ENCODE measurements around the gene CLEC3B. TPM values are rescaled to one million over a fixed set of nuclear protein-coding genes. Genes with fewer than 3 reads are reported as not detected.

CLEC3B gene
- total RNA-seq, 1 donor from 2014 or later = not detected

DNA sequence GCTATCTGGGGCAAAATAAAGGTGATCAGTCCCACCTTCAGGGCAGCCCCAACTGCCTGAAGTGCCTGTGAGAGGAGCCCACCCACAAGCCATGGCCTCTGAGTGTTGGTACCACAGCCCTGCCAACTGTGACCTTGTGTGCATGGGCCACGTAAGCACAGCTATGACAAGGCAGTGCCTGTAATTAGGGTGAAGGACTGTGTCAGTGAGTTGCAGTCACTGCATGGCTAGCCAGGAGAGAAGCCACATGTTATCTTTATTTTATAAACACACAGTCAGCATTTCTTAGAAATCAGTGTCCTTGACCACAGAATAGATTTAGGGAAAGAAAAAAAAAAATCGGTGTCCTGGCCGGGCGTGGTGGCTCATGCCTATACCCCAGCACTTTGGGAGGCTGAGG, 25.3 kb upstream of the CLEC3B start:
- no peaks in the 10 kb centered on the region for H3K36me3 ChIP-seq (ENCODE audit: control insufficient read depth, insufficient read depth, low read length)

DNA sequence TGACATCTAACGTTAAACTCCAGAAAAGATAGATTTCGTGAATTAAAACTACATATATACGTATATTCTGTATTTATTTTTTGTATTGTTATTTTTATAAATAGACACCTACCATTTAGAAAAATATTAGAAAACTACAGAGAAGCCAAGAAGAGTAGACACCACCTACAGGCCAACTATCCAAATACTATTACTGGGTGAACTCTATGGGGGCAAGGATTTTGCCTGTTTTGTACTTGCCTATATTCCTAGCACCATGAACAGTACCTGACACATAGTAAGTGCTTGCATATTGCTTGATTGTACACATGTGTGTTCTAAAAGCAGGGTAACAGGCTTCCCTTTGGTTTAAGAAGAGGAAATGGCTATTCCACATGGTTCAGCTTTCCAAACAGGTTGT, 24.4 kb upstream of the CLEC3B start:
- DNase-seq (ENCODE audit: low read depth) = no peak
- Histone ChIP-seq H3K4me3 (ENCODE audit: low read depth, low read length) (no peak overlapping the region), H3K36me3 (ENCODE audit: control insufficient read depth, insufficient read depth, low read length) (no peaks in the 10 kb centered on the region), H3K27me3 (ENCODE audit: control insufficient read depth, insufficient read depth, low read length) (no peaks in the 10 kb centered on the region)
- TF ChIP-seq, protein P1, sequence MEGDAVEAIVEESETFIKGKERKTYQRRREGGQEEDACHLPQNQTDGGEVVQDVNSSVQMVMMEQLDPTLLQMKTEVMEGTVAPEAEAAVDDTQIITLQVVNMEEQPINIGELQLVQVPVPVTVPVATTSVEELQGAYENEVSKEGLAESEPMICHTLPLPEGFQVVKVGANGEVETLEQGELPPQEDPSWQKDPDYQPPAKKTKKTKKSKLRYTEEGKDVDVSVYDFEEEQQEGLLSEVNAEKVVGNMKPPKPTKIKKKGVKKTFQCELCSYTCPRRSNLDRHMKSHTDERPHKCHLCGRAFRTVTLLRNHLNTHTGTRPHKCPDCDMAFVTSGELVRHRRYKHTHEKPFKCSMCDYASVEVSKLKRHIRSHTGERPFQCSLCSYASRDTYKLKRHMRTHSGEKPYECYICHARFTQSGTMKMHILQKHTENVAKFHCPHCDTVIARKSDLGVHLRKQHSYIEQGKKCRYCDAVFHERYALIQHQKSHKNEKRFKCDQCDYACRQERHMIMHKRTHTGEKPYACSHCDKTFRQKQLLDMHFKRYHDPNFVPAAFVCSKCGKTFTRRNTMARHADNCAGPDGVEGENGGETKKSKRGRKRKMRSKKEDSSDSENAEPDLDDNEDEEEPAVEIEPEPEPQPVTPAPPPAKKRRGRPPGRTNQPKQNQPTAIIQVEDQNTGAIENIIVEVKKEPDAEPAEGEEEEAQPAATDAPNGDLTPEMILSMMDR (IDR thresholded peaks at IDR 0.05; ENCODE audit: insufficient read depth, low read length, poor library complexity, severe bottlenecking) = no peak

More for the DNA sequence above, 25.3 kb upstream of the CLEC3B start:
- TF ChIP-seq, protein P1 (IDR thresholded peaks at IDR 0.05; ENCODE audit: insufficient read depth, low read length, poor library complexity, severe bottlenecking) = no peak
- Histone ChIP-seq H3K27me3 (ENCODE audit: control insufficient read depth, insufficient read depth, low read length) (no peaks in the 10 kb centered on the region), H3K4me3 (ENCODE audit: low read depth, low read length) (no peak overlapping the region)
- no peak for DNase-seq (ENCODE audit: low read depth)

- no peak for DNase-seq (ENCODE audit: low read depth)
- H3K27me3 ChIP-seq (ENCODE audit: control insufficient read depth, insufficient read depth, low read length) = no peaks in the 10 kb centered on the region
- no peaks in the 10 kb centered on the region for H3K36me3 ChIP-seq (ENCODE audit: control insufficient read depth, insufficient read depth, low read length)
- TF ChIP-seq, protein P1 (IDR thresholded peaks at IDR 0.05; ENCODE audit: insufficient read depth, low read length, poor library complexity, severe bottlenecking) = no peak
- no peak overlapping the region for H3K4me3 ChIP-seq (ENCODE audit: low read depth, low read length)
Observed at GRCh38 chr3:45002139-45002660, 23.9 kb upstream of the CLEC3B start.

DNA sequence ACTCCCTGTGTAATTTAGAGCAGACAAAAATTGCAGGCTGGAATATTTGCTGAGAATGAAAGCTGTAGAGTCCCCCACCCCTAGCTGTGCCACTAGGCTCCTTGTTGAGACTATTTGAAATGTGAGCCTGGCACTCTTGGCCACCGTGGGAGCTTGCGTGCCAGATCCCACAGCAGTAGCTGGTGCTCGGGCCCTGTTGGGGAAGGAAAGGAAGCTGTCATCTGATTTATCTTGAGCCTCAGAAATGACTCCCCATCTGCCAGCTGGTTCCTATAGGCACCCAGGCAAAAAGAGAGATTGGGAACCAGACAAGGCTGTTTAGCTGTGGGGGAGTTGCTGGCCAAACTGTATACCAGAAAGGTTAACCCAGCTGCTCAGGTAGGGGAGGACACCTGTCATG, 23.4 kb upstream of the CLEC3B start:
- Histone ChIP-seq H3K36me3 (ENCODE audit: control insufficient read depth, insufficient read depth, low read length) (no peaks in the 10 kb centered on the region), H3K4me3 (ENCODE audit: low read depth, low read length) (no peak overlapping the region), H3K27me3 (ENCODE audit: control insufficient read depth, insufficient read depth, low read length) (no peaks in the 10 kb centered on the region)
- TF ChIP-seq, protein P1 (IDR thresholded peaks at IDR 0.05; ENCODE audit: insufficient read depth, low read length, poor library complexity, severe bottlenecking) = no peak
- no peak for DNase-seq (ENCODE audit: low read depth)

GRCh38 chr3:45003406-45003805, 22.7 kb upstream of the CLEC3B start:
- Histone ChIP-seq H3K27me3 (ENCODE audit: control insufficient read depth, insufficient read depth, low read length) (no peaks in the 10 kb centered on the region), H3K36me3 (ENCODE audit: control insufficient read depth, insufficient read depth, low read length) (no peaks in the 10 kb centered on the region), H3K4me3 (ENCODE audit: low read depth, low read length) (no peak overlapping the region)
- no peak for DNase-seq (ENCODE audit: low read depth)
- TF ChIP-seq, protein P1 (IDR thresholded peaks at IDR 0.05; ENCODE audit: insufficient read depth, low read length, poor library complexity, severe bottlenecking) = no peak

DNA sequence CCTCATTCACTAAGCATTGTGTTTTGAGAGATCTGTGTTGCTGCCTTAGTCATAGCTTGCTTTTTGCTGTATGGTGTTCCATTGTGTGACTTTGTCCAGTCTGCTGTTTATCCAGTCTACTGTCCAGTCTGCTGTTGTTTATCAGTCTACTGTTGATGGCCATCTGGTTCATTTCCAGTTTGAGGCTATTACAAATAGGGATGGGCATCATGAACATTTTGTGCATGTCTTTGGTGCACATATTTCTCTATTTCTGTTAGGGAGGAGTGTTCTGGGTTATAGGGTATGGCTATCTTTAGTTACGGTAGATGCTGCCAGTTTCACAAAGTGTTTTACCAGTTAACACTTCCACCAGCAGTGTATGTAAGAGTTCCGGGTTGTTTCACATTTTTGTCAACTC, 22.2 kb upstream of the CLEC3B start:
- Histone ChIP-seq H3K27me3 (ENCODE audit: control insufficient read depth, insufficient read depth, low read length) (no peaks in the 10 kb centered on the region), H3K36me3 (ENCODE audit: control insufficient read depth, insufficient read depth, low read length) (no peaks in the 10 kb centered on the region), H3K4me3 (ENCODE audit: low read depth, low read length) (no peak overlapping the region)
- no peak for DNase-seq (ENCODE audit: low read depth)
- TF ChIP-seq, protein P1 (IDR thresholded peaks at IDR 0.05; ENCODE audit: insufficient read depth, low read length, poor library complexity, severe bottlenecking) = no peak

Data from kidney epithelial cell (primary cell).